ENCODE measurements around the gene TMEM62. TPM values are rescaled to one million over a fixed set of nuclear protein-coding genes. Genes with fewer than 3 reads are reported as not detected.
"Not testable (repeated sequence)": the region's sequence is repeated elsewhere in the genome, so short reads cannot be mapped to it uniquely, and the experiment has no call there.

Gene TMEM62
- polyA plus RNA-seq, 1 experiment = 4.2 TPM

- DNase-seq (ENCODE audit: low read depth) = no peak
- no peak overlapping the region for H3K4me3 ChIP-seq (ENCODE audit: low read depth, low read length)
- no peaks in the 10 kb centered on the region for H3K27me3 ChIP-seq (ENCODE audit: control insufficient read depth, insufficient read depth, low read length)
- H3K36me3 ChIP-seq (ENCODE audit: control insufficient read depth, insufficient read depth, low read length) = no peaks in the 10 kb centered on the region; the same call in 1 of the 2 replicates
- ChIA-PET CTCF (no interaction called here), POLR2A (no interaction called here)
- no peak for TF ChIP-seq CTCF (IDR thresholded peaks at IDR 0.05; ENCODE audit: insufficient read depth, low read depth, low read length)
Observed at GRCh38 chr15:43165801-43166325, 32.5 kb downstream of the TMEM62 start.

DNA sequence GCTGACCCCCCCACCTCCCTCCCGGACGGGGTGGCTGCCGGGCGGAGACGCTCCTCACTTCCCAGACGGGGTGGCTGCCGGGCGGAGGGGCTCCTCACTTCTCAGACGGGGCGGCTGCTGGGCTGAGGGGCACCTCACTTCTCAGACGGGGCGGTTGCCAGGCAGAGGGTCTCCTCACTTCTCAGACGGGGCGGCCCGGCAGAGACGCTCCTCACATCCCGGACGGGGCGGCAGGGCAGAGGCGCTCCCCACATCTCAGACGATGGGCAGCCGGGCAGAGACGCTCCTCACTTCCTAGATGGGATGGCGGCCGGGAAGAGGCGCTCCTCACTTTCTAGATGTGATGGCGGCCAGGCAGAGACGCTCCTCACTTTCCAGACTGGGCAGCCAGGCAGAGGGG, 33.9 kb downstream of the TMEM62 start:
- POLR2A ChIA-PET; CTCF ChIA-PET; H3K36me3 ChIP-seq (ENCODE audit: control insufficient read depth, insufficient read depth, low read length); H3K4me3 ChIP-seq (ENCODE audit: low read depth, low read length); H3K27me3 ChIP-seq (ENCODE audit: control insufficient read depth, insufficient read depth, low read length); DNase-seq (ENCODE audit: low read depth): not testable (repeated sequence)

DNA sequence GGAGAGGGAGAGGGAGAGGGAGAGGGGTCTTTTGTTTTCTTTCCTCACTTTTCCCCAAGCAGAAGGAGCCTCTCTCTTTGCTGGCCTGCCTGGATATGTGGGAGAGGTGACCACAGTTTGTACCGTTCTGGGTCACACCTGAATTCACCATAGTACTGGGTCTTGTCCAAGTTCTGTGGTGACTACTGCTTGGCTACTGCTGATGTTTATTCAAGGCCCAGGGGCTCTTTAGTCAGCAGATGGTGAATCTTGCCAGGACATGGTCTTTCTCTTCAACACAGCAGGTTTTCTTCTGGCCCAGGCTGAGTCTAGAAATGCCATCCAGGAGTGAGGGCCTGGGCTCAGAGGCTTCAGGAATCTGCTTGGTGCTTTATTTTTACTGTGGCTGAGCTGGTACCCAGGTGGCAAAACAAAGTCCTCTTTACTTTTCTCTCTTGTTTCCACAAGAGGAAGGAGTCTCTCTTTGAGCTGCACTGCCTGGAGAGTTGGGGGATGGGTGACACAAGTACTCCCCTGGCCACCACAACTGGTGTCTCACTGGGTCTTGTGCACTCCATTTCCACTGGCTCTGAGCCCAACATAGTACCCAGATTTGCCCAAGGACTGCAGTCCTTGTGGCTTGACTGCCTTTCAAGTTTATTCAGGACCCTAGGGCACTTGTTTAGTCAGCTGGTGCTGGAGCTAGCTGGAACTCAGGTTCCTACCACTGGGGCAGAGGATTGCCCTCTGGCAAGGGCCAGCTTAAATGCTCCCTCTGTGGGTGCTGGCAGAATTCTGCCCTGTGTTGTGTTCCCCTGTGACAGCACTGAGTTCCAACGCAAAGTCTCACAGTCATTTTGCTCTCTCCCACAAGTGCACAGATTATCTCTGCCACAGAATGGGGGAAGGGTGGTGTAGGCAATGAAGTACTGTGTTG, 35.1 kb downstream of the TMEM62 start:
- no peak for TF ChIP-seq CTCF (IDR thresholded peaks at IDR 0.05; ENCODE audit: insufficient read depth, low read depth, low read length)
- Histone ChIP-seq H3K4me3 (ENCODE audit: low read depth, low read length) (no peak overlapping the region), H3K36me3 (ENCODE audit: control insufficient read depth, insufficient read depth, low read length) (no peaks in the 10 kb centered on the region; the same call in 1 of the 2 replicates), H3K27me3 (ENCODE audit: control insufficient read depth, insufficient read depth, low read length) (no peaks in the 10 kb centered on the region)
- no peak for DNase-seq (ENCODE audit: low read depth)
- ChIA-PET POLR2A (no interaction called here), CTCF (interaction anchor here (0.9 kb wide), 1 partner anchor 57 kb away, joined by 3 read pairs; no protein-coding TSS in a partner anchor)

- no peak for DNase-seq (ENCODE audit: low read depth)
- Histone ChIP-seq H3K27me3 (ENCODE audit: control insufficient read depth, insufficient read depth, low read length) (no peaks in the 10 kb centered on the region), H3K4me3 (ENCODE audit: low read depth, low read length) (no peak overlapping the region), H3K36me3 (ENCODE audit: control insufficient read depth, insufficient read depth, low read length) (no peaks in the 10 kb centered on the region; the same call in 1 of the 2 replicates)
- TF ChIP-seq CTCF (IDR thresholded peaks at IDR 0.05; ENCODE audit: insufficient read depth, low read depth, low read length) = no peak
- ChIA-PET POLR2A (interaction anchor here (0.5 kb wide), 1 partner anchor 14 kb away, joined by 3 read pairs; no protein-coding TSS in a partner anchor), CTCF (interaction anchor here (0.7 kb wide), 1 partner anchor 96 kb away, joined by 3 read pairs; no protein-coding TSS in a partner anchor)
Observed at GRCh38 chr15:43169888-43170287, 36.5 kb downstream of the TMEM62 start.

GRCh38 chr15:43175656-43176309, 42.4 kb downstream of the TMEM62 start:
- H3K36me3 ChIP-seq (ENCODE audit: control insufficient read depth, insufficient read depth, low read length); H3K4me3 ChIP-seq (ENCODE audit: low read depth, low read length); DNase-seq (ENCODE audit: low read depth); POLR2A ChIA-PET; CTCF ChIA-PET; H3K27me3 ChIP-seq (ENCODE audit: control insufficient read depth, insufficient read depth, low read length): not testable (repeated sequence)

DNA sequence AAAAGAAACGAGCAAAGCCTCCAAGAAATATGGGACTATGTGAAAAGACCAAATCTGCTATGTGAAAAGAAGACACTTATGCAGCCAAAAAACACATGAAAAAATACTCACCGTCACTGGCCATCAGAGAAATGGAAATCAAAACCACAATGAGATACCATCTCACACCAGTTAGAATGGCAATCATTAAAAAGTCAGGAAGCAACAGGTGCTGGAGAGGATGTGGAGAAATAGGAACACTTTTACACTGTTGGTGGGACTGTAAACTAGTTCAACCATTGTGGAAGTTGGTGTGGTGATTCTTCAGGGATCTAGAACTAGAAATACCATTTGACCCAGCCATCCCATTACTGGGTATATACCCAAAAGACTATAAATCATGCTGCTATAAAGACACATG, 43.8 kb downstream of the TMEM62 start:
- DNase-seq (ENCODE audit: low read depth); CTCF ChIA-PET; POLR2A ChIA-PET; H3K36me3 ChIP-seq (ENCODE audit: control insufficient read depth, insufficient read depth, low read length); H3K4me3 ChIP-seq (ENCODE audit: low read depth, low read length); H3K27me3 ChIP-seq (ENCODE audit: control insufficient read depth, insufficient read depth, low read length): not testable (repeated sequence)
